GM19240 (cell line): ENCODE results near the gene POLR3E.
A peak's percentile ranks its signal among the peaks of the same experiment; 100 is the strongest.

Source experiments
- DNase-seq: peaks from one replicate; pipeline ENCODE4 v3.0.0; 2011; ENCODE audit warnings: low spot score; ENCODE audit not compliant: insufficient read length

The POLR3E gene

GRCh38 chr16:22297114-22297870, at the start of gene POLR3E:
TSS of gene POLR3E (plus strand) at chr16:22297409. CDS start at chr16:22302969, 5,560 bp downstream.
- DNase-seq = peak; percentile 95

- no peak for DNase-seq
Observed at GRCh38 chr16:22250522-22250921, 46.7 kb upstream of the POLR3E start.

GRCh38 chr16:22252317-22252716, 44.9 kb upstream of the POLR3E start:
- DNase-seq = no peak

GRCh38 chr16:22253272-22253671, 43.9 kb upstream of the POLR3E start:
- no peak for DNase-seq

GRCh38 chr16:22255335-22255734, 41.9 kb upstream of the POLR3E start:
- DNase-seq = no peak

- DNase-seq = no peak
Observed at GRCh38 chr16:22257440-22257839, 39.8 kb upstream of the POLR3E start.

GRCh38 chr16:22260490-22260889, 36.7 kb upstream of the POLR3E start:
- no peak for DNase-seq

- DNase-seq = no peak
Observed at GRCh38 chr16:22262460-22262859, 34.7 kb upstream of the POLR3E start.

- DNase-seq = no peak
Observed at GRCh38 chr16:22264786-22265185, 32.4 kb upstream of the POLR3E start.

- no peak for DNase-seq
Observed at GRCh38 chr16:22265351-22265750, 31.9 kb upstream of the POLR3E start.

GRCh38 chr16:22266546-22266945, 30.7 kb upstream of the POLR3E start:
- no peak for DNase-seq

GRCh38 chr16:22267764-22268163, 29.4 kb upstream of the POLR3E start:
- DNase-seq = no peak

- DNase-seq = no peak
Observed at GRCh38 chr16:22270525-22270924, 26.7 kb upstream of the POLR3E start.

- no peak for DNase-seq
Observed at GRCh38 chr16:22272870-22273650, 24.1 kb upstream of the POLR3E start.

GRCh38 chr16:22274916-22275315, 22.3 kb upstream of the POLR3E start:
- no peak for DNase-seq

GRCh38 chr16:22278441-22279230, 18.6 kb upstream of the POLR3E start:
- no peak for DNase-seq

- no peak for DNase-seq
Observed at GRCh38 chr16:22282254-22282892, 14.8 kb upstream of the POLR3E start.

GRCh38 chr16:22284637-22285036, 12.6 kb upstream of the POLR3E start:
- no peak for DNase-seq

GRCh38 chr16:22285080-22285479, 12.1 kb upstream of the POLR3E start:
- no peak for DNase-seq

GRCh38 chr16:22291020-22291419, 6.2 kb upstream of the POLR3E start:
- DNase-seq = no peak

- no peak for DNase-seq
Observed at GRCh38 chr16:22291860-22292318, 5.3 kb upstream of the POLR3E start.
